ENCODE measurements around the gene TTC22.

TTC22 gene

DNA sequence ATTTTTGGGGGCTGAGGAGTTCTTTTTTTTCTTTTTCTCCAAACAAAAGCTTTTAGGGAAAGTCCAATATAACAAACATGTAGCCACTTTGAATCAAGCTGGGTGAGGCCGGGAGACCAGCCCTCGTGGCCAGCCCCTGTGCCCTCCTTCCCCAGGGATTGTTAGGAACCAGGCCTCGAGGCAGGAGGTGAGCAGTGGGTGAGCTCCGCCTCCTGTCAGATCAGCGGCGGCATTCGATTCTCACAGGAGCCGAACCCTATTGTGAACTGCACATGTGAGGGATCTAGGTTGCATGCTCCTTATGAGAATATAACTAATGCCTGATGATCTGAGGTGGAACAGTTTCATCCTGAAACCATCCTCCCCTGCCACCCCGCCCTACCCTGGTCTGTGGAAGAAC lies 41.8 kb upstream of the TTC22 start:
- Histone ChIP-seq H3K4me2 (ENCODE audit: insufficient read depth, low read length) (no peak overlapping the region), H3K9ac (ENCODE audit: low read depth, low read length) (no peak overlapping the region), H2AFZ (ENCODE audit: low read depth, low read length) (no peak overlapping the region), H3K27me3 (ENCODE audit: insufficient read depth, low read length, poor library complexity) (no peaks in the 10 kb centered on the region), H3K79me2 (ENCODE audit: insufficient read depth, low read length) (no peaks in the 10 kb centered on the region), H3K4me1 (ENCODE audit: insufficient read depth, low read length) (no peaks in the 10 kb centered on the region), H3K4me3 (ENCODE audit: low read depth in 1 of 2, low read length in 2 of 2) (no peak overlapping the region), H3K27ac (ENCODE audit: low read length) (no peak overlapping the region), H4K20me1 (ENCODE audit: insufficient read depth, low read length) (no peaks in the 10 kb centered on the region; the same call in 1 of the 2 replicates), H3K9me3 (ENCODE audit: insufficient read depth, low read length, severe bottlenecking) (no peaks in the 10 kb centered on the region), H3K36me3 (ENCODE audit: insufficient read depth, low read length) (peaks cover 14% of the 10 kb centered on the region)
- DNase-seq: no peak
- no peak for ATAC-seq (ENCODE audit: insufficient read depth, low read depth)
- TF ChIP-seq, protein P1, sequence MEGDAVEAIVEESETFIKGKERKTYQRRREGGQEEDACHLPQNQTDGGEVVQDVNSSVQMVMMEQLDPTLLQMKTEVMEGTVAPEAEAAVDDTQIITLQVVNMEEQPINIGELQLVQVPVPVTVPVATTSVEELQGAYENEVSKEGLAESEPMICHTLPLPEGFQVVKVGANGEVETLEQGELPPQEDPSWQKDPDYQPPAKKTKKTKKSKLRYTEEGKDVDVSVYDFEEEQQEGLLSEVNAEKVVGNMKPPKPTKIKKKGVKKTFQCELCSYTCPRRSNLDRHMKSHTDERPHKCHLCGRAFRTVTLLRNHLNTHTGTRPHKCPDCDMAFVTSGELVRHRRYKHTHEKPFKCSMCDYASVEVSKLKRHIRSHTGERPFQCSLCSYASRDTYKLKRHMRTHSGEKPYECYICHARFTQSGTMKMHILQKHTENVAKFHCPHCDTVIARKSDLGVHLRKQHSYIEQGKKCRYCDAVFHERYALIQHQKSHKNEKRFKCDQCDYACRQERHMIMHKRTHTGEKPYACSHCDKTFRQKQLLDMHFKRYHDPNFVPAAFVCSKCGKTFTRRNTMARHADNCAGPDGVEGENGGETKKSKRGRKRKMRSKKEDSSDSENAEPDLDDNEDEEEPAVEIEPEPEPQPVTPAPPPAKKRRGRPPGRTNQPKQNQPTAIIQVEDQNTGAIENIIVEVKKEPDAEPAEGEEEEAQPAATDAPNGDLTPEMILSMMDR (IDR thresholded peaks at IDR 0.05; ENCODE audit: borderline replicate concordance, extremely low read depth, low read length, poor library complexity, severe bottlenecking): no peak
- TF ChIP-seq EZH2 (IDR thresholded peaks at IDR 0.05; ENCODE audit: borderline replicate concordance, low read depth, low read length, severe bottlenecking): no peak

DNA sequence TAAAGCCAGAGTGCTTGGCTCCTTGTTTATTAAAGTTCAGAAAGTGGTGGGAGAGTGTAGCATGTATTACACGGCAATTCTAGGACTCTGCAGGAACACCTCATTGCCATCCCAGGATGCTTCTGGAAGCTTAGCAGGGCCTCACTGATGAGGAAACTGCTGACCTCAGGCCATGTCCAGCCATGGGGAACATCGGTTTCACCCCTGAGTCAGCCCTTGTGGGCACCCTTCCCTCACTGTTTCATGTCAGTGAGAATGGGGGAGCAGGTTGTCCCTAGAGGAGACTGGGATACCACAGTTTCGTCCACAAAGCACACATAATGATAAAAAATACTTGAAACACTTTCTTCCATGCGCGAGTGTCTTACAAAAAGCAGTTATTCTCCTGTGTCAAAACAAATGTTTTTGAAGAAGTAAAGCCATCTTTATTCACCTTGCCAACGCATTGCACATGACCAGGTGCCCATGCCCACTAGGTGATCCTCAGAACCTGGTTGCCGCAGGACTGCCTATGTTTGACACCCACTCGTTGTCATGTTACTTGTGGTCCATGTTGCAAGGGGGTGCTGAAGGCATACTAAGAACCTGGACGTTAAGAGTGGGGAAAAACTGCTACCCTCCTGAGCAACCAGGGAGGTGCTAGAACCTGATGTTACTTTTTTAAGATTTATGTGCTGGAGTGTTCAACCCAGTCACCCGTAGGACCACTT lies 41.2 kb upstream of the TTC22 start:
- DNase-seq: no peak
- ATAC-seq (ENCODE audit: insufficient read depth, low read depth): no peak

DNA sequence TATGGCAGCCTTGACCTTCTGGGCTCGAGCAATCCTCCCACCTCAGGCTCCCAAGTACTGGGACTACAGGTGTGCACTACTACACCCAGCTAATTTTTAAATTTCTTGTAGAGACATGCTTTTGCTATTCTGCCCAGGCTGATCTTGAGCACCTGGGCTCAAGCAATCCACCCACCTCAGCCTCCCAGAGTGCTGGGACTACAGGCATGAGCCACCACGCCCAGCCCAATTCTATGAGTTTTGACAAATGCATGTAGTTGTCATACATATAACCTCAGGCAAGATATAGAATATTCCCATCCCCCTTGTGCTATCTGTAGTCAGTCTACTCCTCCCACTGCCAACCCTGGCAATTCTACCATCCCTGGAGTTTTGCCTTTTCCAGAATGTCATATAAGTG lies 38.7 kb upstream of the TTC22 start:
- ATAC-seq (ENCODE audit: insufficient read depth, low read depth) (no peak), DNase-seq (no peak)
- Histone ChIP-seq H3K4me1 (ENCODE audit: insufficient read depth, low read length) (no peaks in the 10 kb centered on the region), H3K27ac (ENCODE audit: low read length) (no peak overlapping the region), H2AFZ (ENCODE audit: low read depth, low read length) (no peak overlapping the region), H3K36me3 (ENCODE audit: insufficient read depth, low read length) (no peaks in the 10 kb centered on the region), H3K4me3 (ENCODE audit: low read depth in 1 of 2, low read length in 2 of 2) (no peak overlapping the region), H3K4me2 (ENCODE audit: insufficient read depth, low read length) (no peak overlapping the region), H3K27me3 (ENCODE audit: insufficient read depth, low read length, poor library complexity) (peaks cover 6% of the 10 kb centered on the region), H3K79me2 (ENCODE audit: insufficient read depth, low read length) (no peaks in the 10 kb centered on the region), H4K20me1 (ENCODE audit: insufficient read depth, low read length) (no peaks in the 10 kb centered on the region), H3K9ac (ENCODE audit: low read depth, low read length) (no peak overlapping the region), H3K9me3 (ENCODE audit: insufficient read depth, low read length, severe bottlenecking) (no peaks in the 10 kb centered on the region)
- TF ChIP-seq EZH2 (IDR thresholded peaks at IDR 0.05; ENCODE audit: borderline replicate concordance, low read depth, low read length, severe bottlenecking): no peak
- TF ChIP-seq, protein P1 (IDR thresholded peaks at IDR 0.05; ENCODE audit: borderline replicate concordance, extremely low read depth, low read length, poor library complexity, severe bottlenecking): no peak

More for the DNA sequence above, 41.2 kb upstream of the TTC22 start:
- TF ChIP-seq, protein P1 (IDR thresholded peaks at IDR 0.05; ENCODE audit: borderline replicate concordance, extremely low read depth, low read length, poor library complexity, severe bottlenecking): no peak
- no peak for TF ChIP-seq EZH2 (IDR thresholded peaks at IDR 0.05; ENCODE audit: borderline replicate concordance, low read depth, low read length, severe bottlenecking)
- H3K27me3 ChIP-seq (ENCODE audit: insufficient read depth, low read length, poor library complexity): no peaks in the 10 kb centered on the region
- no peaks in the 10 kb centered on the region for H3K9me3 ChIP-seq (ENCODE audit: insufficient read depth, low read length, severe bottlenecking)
- no peak overlapping the region for H2AFZ ChIP-seq (ENCODE audit: low read depth, low read length)
- no peaks in the 10 kb centered on the region for H3K4me1 ChIP-seq (ENCODE audit: insufficient read depth, low read length)
- no peak overlapping the region for H3K27ac ChIP-seq (ENCODE audit: low read length)
- no peak overlapping the region for H3K4me2 ChIP-seq (ENCODE audit: insufficient read depth, low read length)
- no peak overlapping the region for H3K9ac ChIP-seq (ENCODE audit: low read depth, low read length)
- H4K20me1 ChIP-seq (ENCODE audit: insufficient read depth, low read length): no peaks in the 10 kb centered on the region
- H3K36me3 ChIP-seq (ENCODE audit: insufficient read depth, low read length): peaks cover 8% of the 10 kb centered on the region; the same call in 1 of the 2 replicates
- H3K79me2 ChIP-seq (ENCODE audit: insufficient read depth, low read length): no peaks in the 10 kb centered on the region
- no peak overlapping the region for H3K4me3 ChIP-seq (ENCODE audit: low read depth in 1 of 2, low read length in 2 of 2)
